Hepatocyte (in vitro differentiated cells): ENCODE results near the gene MMP10.
A peak's percentile ranks its signal among the peaks of the same experiment; 100 is the strongest.

Experiments used
- CTCF ChIP-seq: fragments of 200-600 bp; sonication (generic); IDR thresholded peaks from 2 replicates; pipeline ENCODE4 v1.5.1; 2016; ENCODE audit warnings: antibody characterized with exemption, mild to moderate bottlenecking; ENCODE audit not compliant: poor library complexity
- EZH2 ChIP-seq: fragments of 200-600 bp; sonication (generic); IDR thresholded peaks from 2 replicates; pipeline ENCODE4 v1.6.1; 2016; ENCODE audit warnings: antibody characterized with exemption, mild to moderate bottlenecking, borderline replicate concordance
- EZH2phosphoT487 ChIP-seq: fragments of 200-600 bp; sonication (generic); IDR thresholded peaks from one replicate; pipeline ENCODE4 v1.6.1; 2018; ENCODE audit warnings: antibody characterized with exemption, mild to moderate bottlenecking, low read depth, moderate library complexity; ENCODE audit not compliant: unreplicated experiment, severe bottlenecking

GRCh38 chr11:102807921-102808320 lies 27.5 kb upstream of the MMP10 start:
- TF ChIP-seq CTCF (peak; percentile 18), EZH2 (no peak), EZH2phosphoT487 (no peak)
